Measurements from ENCODE around the gene ACAP2.
"Not testable (repeated sequence)": the region's sequence is repeated elsewhere in the genome, so short reads cannot be mapped to it uniquely, and the experiment has no call there.

The ACAP2 gene

DNA sequence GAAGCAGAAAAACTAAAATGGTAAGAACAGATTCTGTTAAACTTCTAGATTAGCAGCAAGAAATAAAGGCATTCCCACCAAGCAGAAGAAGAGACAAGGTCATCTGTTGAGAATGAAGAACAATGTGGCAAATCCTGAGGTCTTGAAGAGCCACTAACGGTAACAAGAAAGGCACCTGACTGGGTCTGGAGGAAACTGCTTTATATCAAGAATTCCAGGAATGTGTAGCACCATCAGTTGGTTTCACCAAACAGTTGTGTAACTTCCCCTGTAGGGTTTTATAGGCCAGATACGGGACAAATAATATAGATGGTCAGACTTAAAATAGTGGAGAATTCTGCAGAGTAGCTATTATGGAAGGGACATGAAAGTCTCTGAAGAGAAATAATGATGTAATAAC lies 57.3 kb downstream of the ACAP2 start:
- DNase-seq (ENCODE audit: low read depth): no peak

DNA sequence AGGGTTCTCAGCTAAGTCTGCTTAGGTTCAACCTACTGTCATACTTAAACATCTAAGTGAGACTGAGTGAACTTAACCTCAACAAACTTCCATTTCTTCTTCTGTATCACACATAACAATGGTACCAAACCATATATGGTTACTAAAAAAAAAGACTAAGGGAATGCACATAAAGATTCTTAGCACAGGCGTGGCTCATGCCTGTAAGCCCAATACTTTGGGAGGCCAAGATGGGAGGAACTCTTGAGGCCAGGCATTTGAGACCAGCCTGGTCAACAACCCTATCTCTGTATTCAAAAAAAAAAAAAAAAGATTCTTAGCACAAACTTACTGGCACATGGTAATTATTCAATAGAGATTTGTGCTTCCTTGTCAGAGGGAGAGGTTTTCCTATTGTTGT lies 57.9 kb downstream of the ACAP2 start:
- DNase-seq (ENCODE audit: low read depth): no peak

DNA sequence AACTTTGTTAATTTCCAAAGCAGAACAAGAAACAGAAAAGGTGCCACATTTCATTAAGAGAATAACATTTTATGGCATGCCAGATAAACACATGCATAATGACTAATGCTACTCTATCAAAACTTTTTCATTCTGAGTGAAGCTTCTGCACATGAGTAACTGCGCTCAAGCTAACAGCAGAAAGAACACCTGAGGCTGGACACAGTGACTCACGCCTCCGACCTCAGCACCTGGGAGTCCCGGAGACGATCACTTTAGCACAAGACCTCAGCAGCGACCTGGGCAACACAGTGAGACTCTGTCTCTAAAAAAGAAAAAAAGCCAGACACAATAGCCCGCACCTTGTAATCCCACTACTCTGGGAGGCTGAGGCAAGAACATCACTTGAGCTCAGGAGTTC lies 70.6 kb downstream of the ACAP2 start:
- DNase-seq (ENCODE audit: low read depth): no peak

DNA sequence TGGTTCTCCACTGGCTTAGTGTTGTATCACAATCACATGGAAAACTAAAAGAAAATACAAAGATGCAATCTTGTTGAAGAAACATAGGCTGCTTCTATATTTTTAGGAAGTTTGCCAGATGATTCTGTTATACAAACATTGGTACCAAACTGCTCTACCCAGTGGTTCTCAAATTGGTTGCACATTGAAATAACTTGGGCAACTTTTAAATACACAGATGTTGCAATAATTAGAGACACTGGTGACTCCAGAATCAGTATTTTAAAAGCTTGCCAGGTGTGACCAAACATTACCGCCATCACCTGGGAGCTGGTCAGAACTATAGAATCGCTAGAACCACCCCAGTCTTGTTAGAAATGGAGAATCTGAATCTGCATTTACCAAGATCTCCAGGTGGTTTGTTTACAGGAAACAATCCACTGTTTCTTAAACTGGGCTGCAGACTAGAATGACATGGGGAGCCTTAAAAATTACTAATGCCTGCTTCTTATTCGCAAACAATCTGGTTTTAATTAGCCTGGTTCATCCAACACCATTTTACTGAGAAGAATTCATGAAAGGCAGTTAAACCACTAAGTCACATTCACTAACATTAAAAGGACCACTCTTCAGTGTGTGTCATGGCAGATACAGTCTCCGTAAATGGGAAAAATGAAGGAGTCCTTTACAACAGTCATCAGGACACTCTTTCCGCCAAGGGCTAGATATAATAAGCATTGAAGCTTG lies 76.5 kb downstream of the ACAP2 start:
- no peak for DNase-seq (ENCODE audit: low read depth)

DNA sequence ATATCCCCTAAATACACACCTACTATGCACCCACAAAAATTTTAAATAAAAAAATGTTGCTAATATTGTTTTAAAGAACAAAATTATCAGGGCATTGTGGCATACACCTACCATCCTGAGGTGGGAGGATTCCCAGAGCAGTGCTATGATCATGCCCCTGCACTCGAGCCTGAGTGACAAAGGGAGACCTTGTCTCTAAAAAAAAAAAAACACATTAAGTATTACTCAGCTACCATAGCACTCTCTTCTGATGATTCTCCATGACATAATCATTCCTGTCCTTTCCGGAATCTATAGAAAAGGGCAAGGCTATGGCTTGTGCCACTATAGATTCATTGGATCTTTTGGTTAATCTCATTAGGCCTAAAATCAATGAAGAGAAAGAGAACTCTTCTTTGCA lies 77.4 kb downstream of the ACAP2 start:
- no peak for DNase-seq (ENCODE audit: low read depth)

DNA sequence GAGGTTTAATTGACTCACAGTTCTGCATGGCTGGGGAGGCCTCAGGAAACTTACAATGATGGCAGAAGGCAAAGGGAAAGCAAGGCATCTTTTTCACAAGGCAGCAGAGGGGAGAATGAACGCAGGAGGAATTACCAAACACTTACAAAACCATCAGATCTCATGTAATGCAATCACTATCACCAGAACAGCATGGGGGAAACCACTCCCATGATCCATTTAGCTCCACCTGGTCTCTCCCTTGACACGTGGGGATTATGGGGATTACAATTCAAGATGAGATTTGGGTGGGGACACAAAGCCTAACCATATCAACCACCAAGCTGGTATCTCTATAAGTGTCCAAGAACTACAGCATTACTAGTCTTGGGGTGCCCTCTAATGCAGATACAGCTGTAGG lies 85.0 kb downstream of the ACAP2 start:
- DNase-seq (ENCODE audit: low read depth): not testable (repeated sequence)

DNA sequence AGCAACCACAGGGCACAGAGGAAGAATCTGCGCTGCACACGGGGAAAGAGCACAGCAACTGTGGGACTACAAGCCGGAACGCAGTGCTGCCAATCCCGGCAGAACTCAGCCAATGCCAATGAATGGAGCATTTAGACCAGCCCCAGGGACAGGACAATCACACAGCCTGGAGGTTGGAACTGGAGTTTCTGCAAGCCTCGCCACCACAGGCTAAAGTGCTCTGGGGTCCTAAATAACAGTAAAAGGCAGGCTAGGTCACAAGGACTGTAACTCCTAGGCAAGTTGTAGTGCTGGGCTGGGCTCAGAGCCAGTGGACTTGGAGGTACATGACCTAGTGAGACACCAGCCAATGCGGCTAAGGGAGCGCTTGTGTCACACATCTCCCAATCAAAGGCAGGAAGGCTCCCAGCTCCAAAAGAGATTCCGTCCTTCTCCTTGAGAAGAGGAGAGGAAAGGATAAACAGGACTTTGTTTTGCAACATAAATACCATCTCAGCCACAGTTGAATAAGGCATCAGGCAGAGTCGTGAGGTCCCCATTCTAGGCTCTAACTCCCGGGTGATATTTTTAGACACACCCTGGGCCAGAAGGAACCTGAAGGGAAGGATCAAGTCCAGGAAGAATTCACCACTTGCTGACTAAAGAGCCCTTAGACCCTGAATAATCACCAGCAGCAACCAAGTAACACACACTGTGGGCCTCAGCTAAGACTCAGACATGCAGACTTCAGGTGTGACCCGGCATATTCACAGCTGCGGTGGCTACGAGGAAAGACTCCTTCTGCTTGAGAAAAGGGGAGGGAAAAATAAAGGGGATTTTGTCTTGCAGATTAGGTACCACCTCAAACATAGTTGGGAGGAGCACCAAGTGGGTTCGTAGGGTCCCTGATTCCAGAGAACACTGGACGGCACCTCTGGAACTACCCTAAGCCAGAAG lies 86.4 kb downstream of the ACAP2 start:
- DNase-seq (ENCODE audit: low read depth): no peak

DNA sequence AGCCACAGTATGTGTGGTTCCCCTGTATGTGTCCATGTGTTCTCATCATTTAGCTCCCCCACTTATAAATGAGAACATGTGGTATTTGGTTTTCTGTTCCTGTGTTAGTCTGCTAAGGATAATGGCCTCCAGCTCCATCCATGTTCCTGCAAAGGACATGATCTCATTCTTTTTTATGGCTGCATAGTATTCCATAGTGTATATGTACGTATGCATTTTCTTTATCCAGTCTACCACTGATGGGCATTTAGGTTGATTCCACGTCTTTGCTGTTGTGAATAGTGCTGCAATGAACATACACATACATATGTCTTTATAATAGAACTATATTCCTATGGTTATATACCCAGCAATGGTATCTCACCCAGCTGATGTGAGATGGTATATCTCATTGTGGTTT lies 88.8 kb downstream of the ACAP2 start:
- DNase-seq (ENCODE audit: low read depth): not testable (repeated sequence)

DNA sequence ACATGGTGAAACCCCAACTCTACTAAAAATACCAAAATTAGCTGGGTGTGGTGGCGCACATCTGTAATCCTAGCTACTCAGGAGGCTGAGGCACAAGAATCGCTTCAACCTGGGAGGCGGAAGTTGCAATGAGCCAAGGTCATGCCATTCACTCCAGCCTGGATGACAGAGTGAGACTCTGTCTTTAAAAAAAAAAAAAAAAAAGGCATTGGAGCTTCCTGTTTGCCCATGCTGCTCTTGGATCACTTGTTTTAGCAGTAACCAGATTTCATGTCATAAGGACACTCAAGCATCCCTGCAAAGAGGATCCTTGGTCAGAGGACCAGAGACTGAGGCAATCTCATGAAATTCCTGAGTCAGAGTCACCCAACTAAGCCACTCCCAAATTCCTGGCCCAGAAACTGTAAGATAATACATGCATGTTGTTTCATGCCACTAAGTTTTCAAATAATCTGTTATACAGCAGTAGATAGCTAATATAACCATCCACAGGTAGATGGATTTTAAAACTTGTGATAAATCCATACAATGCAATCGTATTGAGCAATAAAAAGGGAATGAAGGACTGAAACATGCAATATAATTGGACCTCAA lies 89.8 kb downstream of the ACAP2 start:
- DNase-seq (ENCODE audit: low read depth): no peak

DNA sequence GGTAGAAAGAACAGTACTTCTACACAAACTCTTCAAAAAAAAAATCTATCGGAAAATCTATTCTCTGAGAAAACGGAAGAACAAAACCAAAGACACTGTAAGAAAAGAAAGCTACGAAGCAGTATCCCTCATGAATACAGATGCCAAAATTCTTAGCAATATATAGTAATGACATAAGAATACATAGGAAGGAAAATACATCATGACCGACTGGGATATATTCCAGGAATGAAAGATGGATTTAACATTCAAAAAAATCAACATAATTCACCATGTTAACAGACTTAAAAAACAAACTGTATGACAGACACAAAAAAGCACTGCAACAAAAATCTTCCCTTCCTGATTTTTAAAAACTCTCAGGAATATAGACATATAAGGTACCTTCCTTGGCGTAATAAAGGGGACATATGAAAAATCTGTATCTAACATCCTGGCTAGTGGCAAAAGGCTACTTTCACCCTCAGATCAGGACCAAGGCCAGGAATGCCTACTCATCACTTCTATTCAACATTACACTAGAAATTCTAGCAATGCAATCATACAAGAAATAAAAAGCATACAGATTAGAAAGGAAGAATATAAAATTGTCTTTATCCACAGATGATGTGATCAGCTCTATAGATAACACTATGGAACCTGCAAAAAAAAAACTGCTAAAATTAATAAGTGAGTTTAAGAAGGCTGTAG lies 94.2 kb downstream of the ACAP2 start:
- DNase-seq (ENCODE audit: low read depth): no peak

DNA sequence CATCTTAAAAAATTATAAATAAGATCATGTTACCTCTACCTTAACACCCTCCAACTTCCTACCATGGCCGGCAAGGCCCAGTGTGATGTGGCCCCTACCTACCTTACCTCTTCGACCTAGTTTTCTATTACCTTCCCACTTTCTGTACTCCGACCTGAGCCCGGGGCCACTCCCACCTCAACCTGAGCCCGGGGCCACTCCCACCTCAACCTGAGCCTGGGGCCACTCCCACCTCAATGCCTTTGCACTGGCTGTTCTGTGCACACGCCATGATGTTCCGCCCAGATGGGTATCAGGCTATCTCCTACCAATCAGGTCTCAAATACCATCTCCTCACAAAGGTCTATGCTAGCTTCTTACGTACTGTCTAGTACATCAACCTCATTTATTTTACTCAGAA lies 105.1 kb downstream of the ACAP2 start:
- no peak for DNase-seq (ENCODE audit: low read depth)

DNA sequence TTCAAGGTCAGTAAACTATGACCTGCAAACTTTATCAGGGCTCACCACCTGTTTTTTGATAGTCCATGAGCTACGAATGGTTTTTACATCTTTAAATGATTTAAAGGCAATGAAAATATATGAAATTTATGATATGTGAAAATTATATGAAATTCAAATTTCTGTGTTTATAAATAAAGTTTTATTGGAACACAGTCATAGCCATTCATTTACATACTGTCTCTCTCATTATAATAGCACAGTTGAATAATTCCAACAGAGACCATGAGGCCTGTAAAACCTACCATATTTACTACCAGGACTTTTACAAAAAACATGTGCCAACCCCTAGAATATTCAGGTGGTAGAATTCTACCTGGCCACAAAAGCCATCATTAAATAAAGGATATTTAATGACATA lies 107.9 kb downstream of the ACAP2 start:
- no peak for DNase-seq (ENCODE audit: low read depth)

DNA sequence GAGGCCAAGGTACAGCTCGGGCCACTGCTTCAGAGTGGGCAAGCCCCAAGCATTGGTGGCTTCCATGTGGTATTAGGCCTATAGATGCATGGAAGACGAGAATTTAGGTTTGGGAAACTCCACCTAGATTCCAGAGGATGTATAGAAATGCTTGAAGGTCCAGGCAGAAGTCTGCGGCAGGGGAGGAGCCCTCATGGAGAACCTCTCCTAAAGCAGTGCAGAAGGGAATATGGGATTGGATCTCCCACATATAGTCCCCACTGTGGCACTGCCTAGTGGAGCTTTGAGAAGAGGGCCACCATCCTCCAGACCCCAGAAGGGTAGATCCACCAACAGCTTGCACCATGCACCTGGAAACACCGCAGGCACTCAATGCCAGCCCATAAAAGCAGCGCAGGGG lies 123.8 kb downstream of the ACAP2 start:
- DNase-seq (ENCODE audit: low read depth): no peak

DNA sequence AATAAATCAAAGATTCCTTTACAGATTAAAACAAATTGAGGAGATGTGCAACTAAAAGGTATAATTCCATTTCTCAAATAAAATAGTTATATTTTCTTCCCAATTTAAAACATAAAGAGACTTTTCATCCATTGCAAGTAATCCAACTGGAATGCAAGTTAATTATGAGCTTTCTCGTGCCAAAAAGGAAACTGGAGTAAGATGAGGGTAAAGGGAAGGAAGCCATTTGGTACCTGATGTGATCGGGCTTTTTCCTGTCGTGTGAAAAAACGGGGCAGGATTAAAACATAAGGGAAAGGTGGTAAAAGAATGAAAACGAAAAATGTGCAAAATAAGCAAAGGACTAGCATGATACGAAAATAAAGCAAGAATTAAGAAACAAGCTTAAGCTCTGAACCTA lies 130.1 kb downstream of the ACAP2 start:
- no peak for DNase-seq (ENCODE audit: low read depth)

DNA sequence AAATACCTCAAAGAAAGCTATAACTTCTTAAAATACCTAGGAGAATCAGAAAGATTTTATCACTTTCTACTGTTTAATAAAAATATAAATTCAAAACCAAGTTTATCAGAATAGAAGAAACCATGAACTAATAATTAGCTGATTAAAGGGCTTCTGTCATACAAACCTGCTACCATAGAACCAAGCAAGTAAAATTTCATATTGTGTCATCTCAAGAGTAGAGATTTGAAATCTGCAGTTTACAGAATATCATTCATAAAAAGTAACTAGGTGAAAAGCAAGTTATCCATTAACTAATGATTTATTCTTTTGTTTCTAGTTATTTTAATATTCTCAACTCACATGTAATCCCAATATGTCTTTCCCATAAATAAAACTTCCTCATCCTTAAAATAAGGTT lies 135.1 kb downstream of the ACAP2 start:
- DNase-seq (ENCODE audit: low read depth): no peak

DNA sequence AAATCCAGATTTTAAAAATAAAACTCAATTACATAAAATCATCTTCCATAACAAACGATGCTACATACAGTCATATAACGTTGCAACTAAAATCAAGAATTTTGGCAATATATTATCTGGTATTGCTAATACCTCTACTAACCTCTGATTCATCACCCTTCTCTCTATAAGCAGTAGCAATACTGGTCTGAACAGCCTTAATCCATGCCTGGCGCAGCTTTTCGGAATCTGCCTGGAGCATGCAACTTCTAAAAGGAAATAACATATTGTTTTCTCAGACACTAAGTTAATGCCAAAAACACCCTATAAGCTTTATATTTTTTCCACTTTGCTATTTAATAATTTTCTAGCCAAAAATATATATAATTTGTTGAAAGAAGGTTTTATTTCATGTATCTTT lies 136.5 kb downstream of the ACAP2 start:
- DNase-seq (ENCODE audit: low read depth): no peak

DNA sequence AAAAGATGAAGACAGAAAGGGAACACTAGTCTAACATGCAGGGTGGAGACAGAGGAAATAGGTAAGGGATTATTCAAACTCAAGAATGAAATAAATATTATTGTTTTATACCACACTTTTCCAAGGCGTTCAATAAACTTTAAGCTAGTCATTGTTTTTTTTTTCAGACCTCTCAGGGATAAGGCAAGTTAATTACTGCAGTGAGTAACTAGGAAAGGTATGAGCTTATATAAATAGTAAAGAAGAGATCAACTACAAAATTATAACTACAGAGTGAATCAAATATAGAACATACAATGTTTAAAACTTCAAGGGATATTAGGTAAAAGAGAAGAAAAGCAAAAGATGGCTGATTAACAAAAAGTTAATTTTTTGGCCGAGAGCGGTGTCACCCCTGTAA lies 140.4 kb downstream of the ACAP2 start:
- no peak for DNase-seq (ENCODE audit: low read depth)

DNA sequence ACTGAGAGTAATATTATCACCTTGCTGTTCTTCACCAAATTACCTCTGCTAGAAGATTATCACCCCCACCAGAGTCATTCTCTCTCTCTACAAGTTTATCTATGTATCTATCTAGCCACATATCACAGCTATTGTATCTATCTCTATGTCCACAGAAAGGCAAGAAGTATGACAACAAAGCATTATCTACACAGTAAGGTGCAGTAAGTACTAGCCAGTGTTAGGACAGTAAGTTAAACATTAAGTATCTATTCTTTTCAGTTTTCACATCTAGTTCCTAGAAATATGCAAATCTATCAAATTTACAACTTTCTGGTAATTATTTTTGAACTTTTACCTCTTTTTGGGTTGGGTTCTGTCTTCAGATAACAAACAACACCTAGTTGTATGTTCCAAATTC lies 145.4 kb downstream of the ACAP2 start:
- no peak for DNase-seq (ENCODE audit: low read depth)

DNA sequence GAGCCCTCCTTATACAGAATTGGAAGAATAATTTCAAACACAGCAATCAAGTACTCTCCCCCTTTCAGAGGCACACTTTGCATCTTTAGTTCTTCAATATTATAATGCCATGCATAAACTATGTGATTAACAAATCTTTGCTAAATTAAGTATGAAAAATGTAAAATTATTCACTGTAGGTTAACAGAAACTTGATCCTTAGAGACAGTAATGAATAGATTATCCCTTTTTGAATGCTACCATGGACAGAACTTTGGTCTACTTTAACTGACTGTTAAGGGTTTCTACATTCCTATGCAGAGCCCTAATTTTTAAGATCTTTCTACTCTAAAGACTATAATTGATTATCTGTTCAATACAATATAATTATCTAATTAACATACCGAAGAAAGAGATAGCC lies 146.2 kb downstream of the ACAP2 start:
- no peak for DNase-seq (ENCODE audit: low read depth)

DNA sequence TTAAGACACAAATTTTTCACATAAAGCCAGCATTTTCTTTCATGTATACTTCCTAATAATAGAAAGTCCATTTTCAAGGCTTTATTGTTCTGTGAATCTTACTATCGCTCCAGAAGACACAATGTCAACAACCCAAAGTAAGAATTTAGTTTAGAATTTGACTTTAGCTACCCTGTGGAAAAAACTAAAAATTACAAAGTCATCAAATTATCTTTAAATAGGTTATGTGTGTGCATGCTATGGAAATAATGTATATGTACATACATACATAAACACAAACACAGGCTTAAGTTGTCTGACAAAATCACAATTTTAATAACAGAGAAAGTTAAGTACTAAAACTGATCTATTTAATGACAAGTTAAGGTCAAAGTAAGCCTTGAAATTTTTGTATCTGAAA lies 151.7 kb downstream of the ACAP2 start:
- DNase-seq (ENCODE audit: low read depth): no peak

DNA sequence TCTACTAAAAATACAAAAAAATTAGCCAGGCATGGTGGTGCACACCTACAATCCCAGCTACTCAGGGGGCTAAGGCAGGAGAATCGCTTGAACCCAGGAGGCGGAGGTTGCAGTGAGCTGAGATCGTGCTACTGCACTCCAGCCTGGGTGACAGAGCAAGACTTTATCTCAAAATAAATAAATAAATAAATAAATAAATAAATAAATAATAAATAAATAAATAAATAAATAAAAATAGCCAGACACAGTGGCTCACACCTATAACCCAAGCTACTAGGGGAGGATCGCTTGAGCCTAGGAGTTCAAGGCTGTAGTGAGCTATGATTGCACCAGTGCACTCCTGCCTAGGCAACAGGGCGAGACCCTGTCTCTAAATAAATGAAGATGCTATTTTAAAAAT lies 152.2 kb downstream of the ACAP2 start:
- DNase-seq (ENCODE audit: low read depth): not testable (repeated sequence)

DNA sequence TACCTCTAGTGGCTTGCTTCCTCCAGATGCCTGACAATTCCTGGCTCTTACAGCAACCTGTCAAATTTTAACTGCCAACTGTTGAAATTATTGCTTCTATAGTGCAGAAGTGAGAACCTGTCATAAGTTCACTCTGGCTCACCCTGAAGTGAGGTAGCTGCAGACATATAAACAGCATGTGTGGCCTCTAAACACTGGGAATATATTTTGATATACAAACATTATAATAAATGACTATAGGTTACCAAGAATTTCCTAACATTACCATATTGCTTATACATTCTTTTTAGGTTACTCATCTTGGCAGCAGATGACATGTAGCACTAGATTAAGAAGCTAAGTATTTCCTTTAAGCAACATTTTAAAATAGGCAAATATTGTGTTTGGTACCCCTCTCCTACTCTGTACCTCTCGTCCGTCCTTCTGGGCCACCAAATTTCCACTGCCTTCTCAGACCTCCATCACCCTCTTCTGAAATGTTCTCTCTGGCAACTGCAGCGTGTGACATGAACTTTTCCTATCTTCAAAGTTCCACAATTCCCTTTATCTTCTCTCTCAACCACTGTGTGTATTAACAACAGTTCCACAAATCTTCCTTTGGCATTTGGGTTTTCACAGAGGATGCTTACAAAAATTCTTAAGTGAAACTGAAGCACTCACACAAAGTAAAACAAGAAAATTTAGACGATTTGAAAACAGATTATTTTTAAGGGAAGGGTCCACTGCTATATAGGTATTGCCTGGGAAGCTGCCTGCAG lies 156.5 kb downstream of the ACAP2 start:
- DNase-seq (ENCODE audit: low read depth): no peak
